HG02610 (cell line): ENCODE data around the gene TLL2.

Experiments used
- ATAC-seq: cut with Tn5 transposase; IDR thresholded peaks from one replicate; pipeline ENCODE4 v1.9.1; 2021; ENCODE audit warnings: mild to moderate bottlenecking, moderate library complexity; ENCODE audit not compliant: unreplicated experiment

The TLL2 gene

DNA sequence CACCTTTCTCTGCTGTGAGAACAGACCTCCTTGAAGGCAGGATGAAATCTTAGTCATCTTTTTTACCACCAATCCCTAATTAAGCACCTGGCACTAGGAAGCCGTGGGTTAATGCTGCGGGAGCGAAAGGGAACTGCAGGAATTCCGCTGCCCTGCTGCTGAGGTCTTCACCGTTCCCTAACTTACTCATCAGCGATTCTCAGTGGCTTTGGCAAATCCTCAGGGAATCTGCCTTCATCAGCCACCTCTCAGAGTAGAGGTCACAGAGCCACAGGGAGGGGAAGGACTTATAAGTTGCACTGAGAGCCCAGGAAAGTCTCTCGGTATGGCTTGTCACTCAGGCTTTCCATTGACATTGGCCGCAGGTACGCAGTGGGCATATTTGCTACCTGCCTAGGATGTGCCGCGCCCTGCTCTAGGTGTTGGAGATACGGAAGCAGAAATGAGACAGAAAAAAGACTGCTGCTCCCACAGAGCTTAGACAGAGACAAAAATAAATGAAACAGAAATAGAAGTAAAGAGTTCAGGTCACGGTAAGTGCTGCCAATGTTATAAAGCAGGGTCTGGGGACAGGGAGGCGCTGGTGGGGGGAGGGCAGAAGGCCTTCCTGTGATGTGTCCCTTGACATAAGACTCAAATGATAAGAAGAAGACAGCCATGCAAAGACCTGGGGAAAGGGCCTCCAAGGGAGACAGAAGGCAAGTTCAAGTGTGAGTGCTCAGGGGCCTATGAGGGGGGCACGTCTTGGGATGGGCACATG, 82.3 kb downstream of the TLL2 start:
- no peak for ATAC-seq

DNA sequence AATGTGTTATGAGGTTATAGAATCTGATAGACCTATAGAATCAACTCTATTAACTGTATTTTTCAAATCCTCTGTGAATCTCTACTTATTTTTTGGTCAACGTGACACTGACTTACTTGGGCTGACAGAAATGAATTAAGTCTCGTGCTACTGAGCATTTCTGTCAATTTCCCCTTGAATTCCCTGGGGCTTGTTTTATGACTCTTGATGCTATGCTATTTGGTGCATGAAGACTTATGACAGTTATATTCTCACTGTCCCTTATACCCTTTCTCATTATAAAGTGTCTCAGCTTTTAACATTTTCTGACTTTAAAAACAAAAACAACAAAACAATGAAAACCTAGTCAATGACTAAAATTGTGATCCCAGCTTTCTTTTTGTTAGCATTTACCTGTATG, 86.4 kb downstream of the TLL2 start:
- ATAC-seq = peak; percentile 69

GRCh38 chr10:96422525-96422924, 91.2 kb downstream of the TLL2 start:
- ATAC-seq = no peak

DNA sequence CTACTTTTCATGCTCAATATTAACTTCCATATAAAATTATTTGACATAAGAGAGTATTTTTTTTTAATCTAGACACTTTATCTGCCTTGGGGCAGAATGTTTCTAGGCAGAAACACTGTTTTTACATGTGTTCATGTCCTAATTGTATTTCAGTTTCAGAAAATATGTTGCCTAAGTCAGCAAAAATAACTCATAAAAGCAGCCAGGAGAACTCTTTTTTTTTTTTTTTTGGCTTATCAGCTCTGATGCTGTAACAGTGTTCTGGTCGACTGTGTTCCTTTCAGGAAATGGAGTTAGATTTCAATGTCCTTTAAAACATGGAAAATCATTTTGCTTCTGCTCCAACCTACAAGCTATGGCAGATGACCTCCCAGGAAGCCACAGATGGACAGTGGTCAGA, 91.7 kb downstream of the TLL2 start:
- ATAC-seq = no peak

- no peak for ATAC-seq
These were observed 93.3 kb downstream of the TLL2 start for GRCh38 chr10:96420228-96421009.

DNA sequence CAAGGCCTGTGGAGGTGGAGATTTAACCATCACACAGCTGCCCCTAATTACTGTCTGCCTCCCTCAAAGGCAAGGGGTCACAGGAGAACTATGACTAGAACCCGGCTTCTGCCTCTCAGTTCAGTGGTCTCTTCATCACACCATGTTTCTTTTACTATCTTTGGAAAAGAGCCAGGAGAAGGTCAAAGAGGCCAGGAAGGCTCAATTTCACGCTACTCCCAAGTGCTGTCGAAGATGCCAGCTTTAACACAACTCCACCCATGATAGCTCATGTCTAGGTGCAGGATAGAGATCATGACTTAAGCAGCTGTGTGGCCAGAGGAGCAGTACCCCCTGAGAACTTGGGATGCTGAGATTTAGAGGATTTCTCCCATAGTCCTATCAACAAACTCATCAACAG, 94.4 kb downstream of the TLL2 start:
- ATAC-seq = no peak

DNA sequence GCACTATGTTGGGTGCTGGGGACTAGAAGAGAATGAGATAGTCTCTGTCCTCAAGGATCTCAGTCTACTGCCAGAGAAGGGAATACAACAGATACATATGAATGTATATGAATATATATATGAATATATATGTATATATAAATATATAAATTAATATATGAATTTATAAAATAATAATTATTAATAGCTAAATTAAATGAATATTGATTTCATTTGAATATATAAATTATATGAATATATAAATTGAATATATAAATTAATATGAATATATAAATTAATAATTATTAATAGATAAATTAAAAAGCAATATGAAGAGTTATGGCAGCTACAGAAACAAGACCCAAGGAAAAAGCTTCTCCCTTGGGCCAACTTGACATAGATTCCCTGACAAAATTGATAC, 95.1 kb downstream of the TLL2 start:
- no peak for ATAC-seq

DNA sequence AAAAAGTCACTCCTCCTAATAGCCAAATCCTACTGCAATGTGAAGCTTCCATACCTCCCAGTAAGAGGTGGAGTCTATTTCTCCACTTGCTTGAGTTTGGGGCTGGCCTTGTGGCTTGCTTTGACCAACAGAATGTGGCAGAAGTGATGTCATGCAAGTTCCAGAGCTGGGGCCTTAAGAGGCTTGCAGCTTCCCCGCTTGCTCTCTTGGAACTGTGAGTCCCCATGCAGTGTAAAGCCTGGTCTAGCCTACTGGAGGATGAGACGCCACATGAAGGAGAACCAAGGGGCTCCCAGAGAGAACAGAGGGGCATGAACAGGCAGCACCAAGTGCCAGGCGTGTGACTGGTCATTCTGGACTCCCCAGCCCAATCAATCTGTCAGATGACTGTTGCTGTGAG, 96.3 kb downstream of the TLL2 start:
- ATAC-seq = peak; percentile 63

GRCh38 chr10:96416643-96417042, 97.1 kb downstream of the TLL2 start:
- no peak for ATAC-seq

DNA sequence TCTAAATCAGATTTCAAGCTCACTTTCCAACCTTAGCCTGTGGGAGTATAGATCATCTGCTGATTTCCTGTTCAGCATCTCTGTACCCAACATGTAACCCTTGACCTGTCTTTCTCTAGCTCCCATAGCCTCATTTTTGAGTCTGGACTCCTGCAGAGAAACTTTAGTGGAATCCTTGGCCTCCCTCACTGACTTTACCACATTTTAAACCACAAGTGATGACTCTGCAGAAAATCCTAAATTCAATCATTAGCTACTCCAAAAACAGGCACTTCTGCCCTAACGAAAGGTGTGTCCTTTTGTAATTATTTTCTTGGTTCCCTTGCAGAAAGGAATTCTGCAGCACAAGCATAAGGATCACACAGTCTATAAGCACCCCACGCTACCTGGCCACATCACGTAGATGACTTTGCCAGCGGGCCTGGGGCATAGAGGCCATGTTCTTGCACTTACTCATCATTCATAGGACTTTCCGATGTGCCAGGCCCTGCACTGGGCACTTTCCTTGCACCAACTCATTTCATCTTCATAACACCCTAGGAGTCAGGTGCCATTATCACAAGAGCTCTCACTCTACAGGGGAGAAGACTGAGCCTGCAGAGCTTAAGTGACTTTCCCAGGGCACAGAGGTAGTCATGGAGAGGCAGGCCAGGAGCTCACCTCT, 97.7 kb downstream of the TLL2 start:
- no peak for ATAC-seq

DNA sequence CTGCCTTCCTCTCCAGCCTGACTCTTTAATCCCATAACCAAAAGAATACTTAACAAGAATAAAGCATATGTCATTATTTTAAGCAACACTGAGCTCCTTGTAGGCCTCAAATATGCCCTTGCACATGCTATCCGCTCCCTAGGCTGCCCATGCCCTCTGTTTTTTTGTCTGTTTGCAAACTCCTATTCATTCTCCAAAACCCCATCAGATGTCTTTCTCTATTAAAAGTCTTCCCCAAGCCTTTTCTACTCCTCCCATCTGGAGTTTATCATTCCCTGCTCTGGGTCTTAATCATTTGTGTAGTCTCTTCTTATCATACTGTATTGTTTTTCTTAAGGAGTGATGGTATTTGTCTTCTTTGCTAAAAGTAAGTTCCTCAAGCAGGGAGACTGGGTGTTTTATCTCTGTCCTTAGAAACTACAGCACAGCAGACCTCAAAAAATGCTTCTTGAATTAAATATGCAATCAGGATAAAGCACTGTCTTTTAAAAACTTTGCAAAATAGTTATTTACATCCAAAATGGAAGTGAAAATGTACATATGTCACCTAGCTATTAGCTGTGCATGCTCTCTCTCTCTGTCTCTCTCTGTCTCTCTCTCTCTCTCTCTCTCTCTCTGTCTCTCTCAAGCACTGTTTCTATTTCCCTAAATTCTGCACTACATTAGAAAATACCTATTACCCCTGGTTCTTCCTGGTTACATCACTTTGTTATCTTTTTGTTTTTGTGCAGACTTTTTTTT, 98.4 kb downstream of the TLL2 start:
- no peak for ATAC-seq

- no peak for ATAC-seq
These were observed 99.4 kb downstream of the TLL2 start for GRCh38 chr10:96414303-96414702.

DNA sequence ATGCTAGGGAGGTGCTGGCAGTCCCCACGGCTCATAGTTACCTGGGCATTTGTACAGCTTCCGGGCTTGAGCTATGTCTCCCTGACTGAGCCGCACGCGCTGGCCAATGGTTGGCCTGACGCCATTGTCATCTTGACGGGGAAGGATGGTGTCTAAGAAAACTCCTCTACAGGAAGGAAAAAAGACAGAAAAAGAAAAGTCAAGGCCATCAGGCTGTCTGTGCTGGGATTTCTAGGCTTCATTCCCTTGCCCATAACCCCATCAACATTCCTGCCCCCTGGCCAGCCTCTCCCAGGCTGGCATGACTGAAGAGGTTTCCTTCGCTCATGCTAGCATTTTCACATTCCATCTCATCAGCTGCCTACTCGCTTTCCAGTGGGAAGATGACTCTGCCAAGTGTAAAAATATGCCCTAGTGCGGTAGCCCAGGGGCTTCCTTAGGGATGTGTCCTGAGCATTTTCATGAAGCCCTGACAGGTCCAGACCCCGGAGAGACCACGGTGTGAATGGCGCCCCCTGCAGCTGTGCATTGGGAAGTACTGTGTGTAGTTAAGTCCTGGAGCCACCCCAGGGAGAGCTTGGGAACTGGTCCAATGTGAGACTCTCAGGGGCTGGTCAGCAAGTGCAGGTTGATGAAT, 100.5 kb downstream of the TLL2 start:
- ATAC-seq = no peak

- ATAC-seq = no peak
These were observed 101.9 kb downstream of the TLL2 start for GRCh38 chr10:96411716-96412320.

- no peak for ATAC-seq
These were observed 103.4 kb downstream of the TLL2 start for GRCh38 chr10:96410296-96410695.

GRCh38 chr10:96408201-96408600, 105.5 kb downstream of the TLL2 start:
- ATAC-seq = no peak

DNA sequence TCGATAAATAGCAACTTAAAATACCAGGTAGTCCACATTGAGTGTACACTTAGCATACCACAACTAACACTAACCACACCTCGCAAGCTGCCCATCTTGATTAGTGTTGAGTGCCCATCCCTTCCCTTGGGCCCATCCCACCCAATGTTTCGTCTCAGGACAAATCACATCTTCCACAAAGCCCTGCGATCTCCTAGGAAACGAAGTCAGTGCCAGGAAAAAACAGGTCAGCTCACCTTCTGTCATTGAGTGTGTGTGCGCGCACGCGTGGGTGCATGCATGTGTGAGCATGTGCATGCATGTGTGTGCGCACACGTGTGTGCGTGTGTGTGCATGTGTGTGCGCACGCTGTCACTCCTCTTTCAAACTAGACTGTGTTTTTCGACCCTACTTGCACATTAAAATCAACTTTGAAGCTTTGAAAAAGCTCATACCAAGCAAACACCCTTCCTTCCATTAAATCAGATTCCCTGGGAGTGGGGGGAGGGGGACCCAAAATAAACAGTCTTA, 106.1 kb downstream of the TLL2 start:
- no peak for ATAC-seq

DNA sequence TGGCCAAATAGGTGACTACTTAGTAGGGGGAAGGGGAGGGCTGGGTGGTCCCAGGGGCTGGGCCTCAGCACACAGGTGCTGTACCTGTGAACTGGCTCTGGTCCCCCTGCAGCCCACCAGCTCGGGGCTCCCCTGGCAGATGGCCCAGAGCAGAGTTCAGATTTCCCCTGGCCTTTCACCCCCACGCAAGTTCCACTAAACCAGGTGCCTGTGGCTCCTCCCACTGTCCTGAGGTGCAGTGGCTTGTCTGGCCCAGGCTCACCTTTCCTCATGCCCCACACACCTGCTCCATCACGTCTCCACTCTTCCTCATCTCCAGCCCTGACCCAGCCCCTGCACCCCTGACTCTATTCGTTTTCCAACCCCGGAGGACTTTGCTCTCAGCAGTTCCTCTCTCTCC, 107.6 kb downstream of the TLL2 start:
- no peak for ATAC-seq

DNA sequence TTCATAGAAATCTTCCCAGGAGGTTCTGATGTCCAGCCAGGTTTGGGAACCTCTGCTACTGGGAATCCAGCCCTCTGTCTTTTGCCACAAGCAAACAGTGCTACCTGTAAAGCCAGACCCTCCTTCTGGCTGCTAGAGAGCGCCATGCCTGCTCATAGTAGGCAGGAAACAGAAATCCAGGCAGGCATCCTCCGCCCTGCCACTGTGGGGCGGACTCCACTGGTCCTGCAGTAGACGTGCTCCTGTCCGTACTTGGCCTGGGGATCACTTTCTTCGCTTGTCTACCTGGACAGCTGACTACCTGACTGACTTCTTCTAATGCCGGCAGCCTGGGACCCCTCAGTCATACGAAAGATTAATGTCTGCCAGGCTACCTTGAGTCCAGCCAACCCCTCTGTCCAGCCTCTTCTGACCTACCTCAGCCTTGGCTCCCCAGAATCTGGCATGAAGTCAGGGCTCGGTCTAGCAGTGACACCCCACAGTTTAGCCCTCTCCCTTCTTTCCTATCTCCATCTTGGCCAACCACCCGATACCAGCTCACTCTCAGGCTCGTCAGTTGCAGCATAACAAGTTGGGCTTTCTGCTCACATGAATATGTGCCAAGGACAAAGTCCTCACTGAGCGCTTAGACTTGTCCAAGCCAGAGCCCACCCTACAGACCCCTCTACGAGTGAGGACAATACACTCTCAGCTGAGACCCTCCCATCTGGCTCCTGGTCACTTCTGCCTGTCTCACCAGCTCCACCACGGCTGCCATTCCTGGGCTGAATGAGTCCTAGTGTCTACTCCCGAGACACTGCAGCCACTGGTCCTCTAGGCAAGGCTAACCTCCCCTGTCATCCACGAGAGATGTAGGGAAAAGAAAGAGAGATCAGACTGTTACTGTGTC, 111.1 kb downstream of the TLL2 start:
- no peak for ATAC-seq
